Testis (tissue), 2 donors: ENCODE measurements around the gene ITPKC.

Source experiments
- CTCF ChIP-seq, 3 experiments: fragments of 450-650 bp in 2 of 3; fragments of 200-600 bp in 1 of 3; sonication (generic) in 1 of 3; IDR thresholded peaks; one replicate each; pipeline ENCODE4 v1.5.1; 2016 to 2019; ENCODE audit warnings: antibody characterized with exemption in 3 of 3, mild to moderate bottlenecking in 2 of 3, moderate library complexity in 1 of 3
- POLR2A ChIP-seq: fragments of 450-650 bp; IDR thresholded peaks from one replicate; pipeline ENCODE4 v1.6.1; 2017; ENCODE audit warnings: antibody characterized with exemption, mild to moderate bottlenecking, moderate library complexity

DNA sequence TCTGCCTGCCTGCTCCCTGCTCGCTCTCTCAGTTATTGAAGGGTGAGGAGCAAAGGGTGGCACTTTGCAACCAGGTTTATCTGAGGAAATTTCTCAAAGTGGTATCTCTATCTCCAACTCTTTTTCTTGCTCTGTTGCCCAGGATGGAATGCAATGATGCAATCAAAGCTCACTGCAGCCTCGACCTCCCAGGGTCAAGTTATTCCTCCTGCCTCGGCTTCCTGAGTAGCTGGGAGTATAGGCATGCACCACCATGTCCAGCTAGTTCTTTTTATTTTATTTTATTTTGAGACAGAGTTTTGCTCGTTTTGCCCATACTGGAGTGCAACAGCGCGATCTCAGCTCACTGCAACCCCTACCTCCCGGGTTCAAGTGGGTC is 28.5 kb downstream of the ITPKC start:
- TF ChIP-seq POLR2A (no peak), CTCF (IDR thresholded peaks at IDR 0.05) (no peak)
